Lower leg skin (tissue), 3 donors: ENCODE data around the gene SLC9B2.

Experiments
- POLR2A ChIP-seq, 2 donors: fragments of 450-650 bp; IDR thresholded peaks; one replicate each; pipeline ENCODE4 v1.6.1; 2016 to 2017; ENCODE audit warnings: antibody characterized with exemption in 2 of 2, mild to moderate bottlenecking in 1 of 2, moderate library complexity in 1 of 2
- TF ChIP-seq, protein P1 (sequence below), 3 donors: fragments of 450-650 bp; IDR thresholded peaks; one replicate each; pipeline ENCODE4 v1.5.1; 2016; ENCODE audit warnings: antibody characterized with exemption in 3 of 3, mild to moderate bottlenecking in 3 of 3, moderate library complexity in 2 of 3

DNA sequence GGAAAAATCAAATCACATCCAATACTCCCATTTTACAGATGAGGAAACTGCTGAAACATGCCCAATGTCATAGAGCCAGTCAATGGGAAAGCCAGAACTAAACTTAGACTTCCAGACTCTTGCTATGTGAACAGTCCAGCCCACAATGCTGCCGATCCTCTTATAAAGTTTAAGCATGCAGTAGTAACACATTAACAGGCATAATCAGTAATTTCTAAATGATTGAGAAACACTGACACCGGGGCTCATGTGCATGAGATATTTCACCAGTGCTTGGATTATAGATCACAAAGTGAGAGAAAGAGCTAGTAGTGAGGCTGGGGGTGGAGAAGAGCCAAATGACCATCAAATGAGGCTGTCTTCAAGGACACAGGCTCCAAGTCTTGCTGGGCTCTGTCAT, 20.6 kb upstream of the SLC9B2 start:
- TF ChIP-seq, protein P1, sequence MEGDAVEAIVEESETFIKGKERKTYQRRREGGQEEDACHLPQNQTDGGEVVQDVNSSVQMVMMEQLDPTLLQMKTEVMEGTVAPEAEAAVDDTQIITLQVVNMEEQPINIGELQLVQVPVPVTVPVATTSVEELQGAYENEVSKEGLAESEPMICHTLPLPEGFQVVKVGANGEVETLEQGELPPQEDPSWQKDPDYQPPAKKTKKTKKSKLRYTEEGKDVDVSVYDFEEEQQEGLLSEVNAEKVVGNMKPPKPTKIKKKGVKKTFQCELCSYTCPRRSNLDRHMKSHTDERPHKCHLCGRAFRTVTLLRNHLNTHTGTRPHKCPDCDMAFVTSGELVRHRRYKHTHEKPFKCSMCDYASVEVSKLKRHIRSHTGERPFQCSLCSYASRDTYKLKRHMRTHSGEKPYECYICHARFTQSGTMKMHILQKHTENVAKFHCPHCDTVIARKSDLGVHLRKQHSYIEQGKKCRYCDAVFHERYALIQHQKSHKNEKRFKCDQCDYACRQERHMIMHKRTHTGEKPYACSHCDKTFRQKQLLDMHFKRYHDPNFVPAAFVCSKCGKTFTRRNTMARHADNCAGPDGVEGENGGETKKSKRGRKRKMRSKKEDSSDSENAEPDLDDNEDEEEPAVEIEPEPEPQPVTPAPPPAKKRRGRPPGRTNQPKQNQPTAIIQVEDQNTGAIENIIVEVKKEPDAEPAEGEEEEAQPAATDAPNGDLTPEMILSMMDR (IDR thresholded peaks at IDR 0.05): no peak
- TF ChIP-seq POLR2A (IDR thresholded peaks at IDR 0.05): no peak
